Kidney (tissue), 14 donors: ENCODE measurements around the gene TTC6. TPM values are rescaled to one million over a fixed set of nuclear protein-coding genes. Genes with fewer than 3 reads are reported as not detected.

Experiments
- DNase-seq, 5 donors: peaks; one replicate each; pipeline ENCODE4 v3.0.0-alpha.2; 2013 to 2020
- FAIRE-seq: peaks from 2 replicates; lab custom pipeline; 2012; peaks lifted over from hg19 to GRCh38; lab: Jason Lieb, UNC
- H3K27ac ChIP-seq, 2 donors: one replicate each; pipeline ENCODE4 v1.7.0; 2013; ENCODE audit warnings: low read depth in 2 of 2, low read length in 2 of 2, inconsistent platforms in 1 of 2
- H3K27me3 ChIP-seq: one replicate; pipeline ENCODE4 v1.7.1; 2013; ENCODE audit warnings: low read length, inconsistent platforms; ENCODE audit not compliant: control insufficient read depth, insufficient read depth
- H3K36me3 ChIP-seq, 3 donors: one replicate each; pipeline versions ENCODE4 v1.7.0 to v1.7.1; 2013; ENCODE audit warnings: low read length in 3 of 3, control low read depth in 1 of 3, inconsistent platforms in 1 of 3; ENCODE audit not compliant: insufficient read depth in 3 of 3, control insufficient read depth in 2 of 3
- H3K4me1 ChIP-seq, 3 donors: one replicate each; pipeline versions ENCODE4 v1.7.0 to v1.7.1; 2013; ENCODE audit warnings: low read length in 3 of 3, inconsistent platforms in 1 of 3, low read depth in 1 of 3; ENCODE audit not compliant: control insufficient read depth in 2 of 3, insufficient read depth in 2 of 3
- H3K4me3 ChIP-seq, 3 donors: one replicate each; pipeline versions ENCODE4 v1.7.0 to v1.8.1; 2013; ENCODE audit warnings: low read length in 3 of 3, control low read depth in 1 of 3, inconsistent platforms in 1 of 3
- H3K9ac ChIP-seq, 3 donors: one replicate each; pipeline versions ENCODE4 v1.7.0 to v1.7.1; 2013; ENCODE audit warnings: low read length in 3 of 3, control low read depth in 1 of 3, inconsistent platforms in 1 of 3
- H3K9me3 ChIP-seq, 3 donors: one replicate each; pipeline versions ENCODE4 v1.7.0 to v1.7.1; 2013; ENCODE audit warnings: low read length in 3 of 3, control low read depth in 1 of 3, inconsistent platforms in 1 of 3; ENCODE audit not compliant: control insufficient read depth in 2 of 3, insufficient read depth in 1 of 3
- CTCF ChIP-seq: IDR thresholded peaks from 3 replicates; pipeline ENCODE4 v1.5.1; 2012; ENCODE audit warnings: mild to moderate bottlenecking, moderate library complexity, borderline replicate concordance; ENCODE audit not compliant: insufficient read depth; ENCODE audit errors: extremely low read depth
- intact Hi-C: fragments of 100-400 bp; cut with DNase I; formaldehyde crosslinking; loops from one replicate; pipeline ENCODE4 v1.11.1; 2022
- polyA plus RNA-seq: library from polyadenylated mRNA; stranded (reverse); fragments of 350-450 nt; fragmentation: Illumina TruSeq; extraction: RNeasy Lipid Tissue Mini Kit (QIAGEN cat#74804); gene quantifications from one replicate; pipeline ENCODE4 v1.2.3, GENCODE V29; 2014; ENCODE audit warnings: low read depth, low replicate concordance; ENCODE audit not compliant: insufficient read depth
- total RNA-seq: library from RNA; stranded (reverse); fragmentation: NEBNext Ultra II Directional; extraction: Animal tissue kit (Norgen Biotek cat#: 25700); gene quantifications from one replicate; pipeline ENCODE4 v1.2.1, GENCODE V29; 2021
- donor health status: control.
- donor health status: control.
- donor health status: control.
- donor health status: control.
- donor health status: control.
- donor health status: DM: yes; HTN: yes; CAD: no.
- donor health status: Normal renal cell carcinoma (clear cell type).

Gene TTC6
- total and polyA plus RNA-seq, 2 donors from 2014 or later, result not detected

- no peak for TF ChIP-seq CTCF
- Histone ChIP-seq H3K4me3 (no peak overlapping the region), H3K27me3 (peaks cover 9% of the 10 kb centered on the region), H3K4me1 (no peaks in the 10 kb centered on the region), H3K9ac (no peak overlapping the region), H3K27ac (no peak overlapping the region), H3K9me3 (no peaks in the 10 kb centered on the region), H3K36me3 (no peaks in the 10 kb centered on the region)
- DNase-seq (no peak), FAIRE-seq (no peak)
- intact Hi-C loops, result no loop called here
Measured at GRCh38 chr14:37625597-37626595, 30.5 kb downstream of the TTC6 start.

GRCh38 chr14:37637341-37637740 lies 41.9 kb downstream of the TTC6 start:
- no peaks in the 10 kb centered on the region for H3K27me3 ChIP-seq
- H3K4me3 ChIP-seq, result no peak overlapping the region
- DNase-seq, result peak in 1 of 5 donors; percentile 7
- H3K36me3 ChIP-seq, result no peaks in the 10 kb centered on the region
- no peaks in the 10 kb centered on the region for H3K9me3 ChIP-seq
- H3K9ac ChIP-seq, result no peak overlapping the region
- intact Hi-C loops, result no loop called here
- no peaks in the 10 kb centered on the region for H3K4me1 ChIP-seq
- TF ChIP-seq CTCF, result no peak
- no peak for FAIRE-seq
- no peak overlapping the region for H3K27ac ChIP-seq

- FAIRE-seq, result no peak
- no peak for TF ChIP-seq CTCF
- intact Hi-C loops, result no loop called here
Measured at GRCh38 chr14:37638599-37638998, 43.2 kb downstream of the TTC6 start.

More at GRCh38 chr14:37638599-37638998, 43.2 kb downstream of the TTC6 start:
- Histone ChIP-seq H3K27me3 (no peaks in the 10 kb centered on the region), H3K4me3 (no peak overlapping the region), H3K27ac (no peak overlapping the region), H3K9ac (no peak overlapping the region), H3K36me3 (no peaks in the 10 kb centered on the region), H3K4me1 (no peaks in the 10 kb centered on the region), H3K9me3 (no peaks in the 10 kb centered on the region)
- DNase-seq, result no peak
